HEK293T (cell line): ENCODE measurements around the gene TTBK1.

ENCODE experiments used
- BHLHE40 ChIP-seq: fragments of 450-650 bp; IDR thresholded peaks from 2 replicates; pipeline ENCODE4 v1.6.1; 2016; ENCODE audit warnings: mild to moderate bottlenecking, moderate library complexity, borderline replicate concordance
- FOXM1 ChIP-seq: fragments of 450-650 bp; IDR thresholded peaks from 2 replicates; pipeline ENCODE4 v1.6.1; 2017; ENCODE audit warnings: mild to moderate bottlenecking, borderline replicate concordance
- L3MBTL2 ChIP-seq: fragments of 450-650 bp; conservative IDR thresholded peaks from 2 replicates; pipeline ENCODE4 v1.6.1; 2016; ENCODE audit warnings: mild to moderate bottlenecking
- LEF1 ChIP-seq: fragments of 450-650 bp; IDR thresholded peaks from 2 replicates; pipeline ENCODE4 v1.6.1; 2017; ENCODE audit warnings: mild to moderate bottlenecking, borderline replicate concordance
- PKNOX1 ChIP-seq: fragments of 450-650 bp; IDR thresholded peaks from 2 replicates; pipeline ENCODE4 v1.6.1; 2016
- SP1 ChIP-seq: fragments of 450-650 bp; IDR thresholded peaks from 2 replicates; pipeline ENCODE4 v1.6.1; 2017
- SUZ12 ChIP-seq: fragments of 450-650 bp; IDR thresholded peaks from 2 replicates; pipeline ENCODE4 v1.6.1; 2016; ENCODE audit warnings: mild to moderate bottlenecking
- TARDBP ChIP-seq: fragments of 450-650 bp; IDR thresholded peaks from 2 replicates; pipeline ENCODE4 v1.6.1; 2016

GRCh38 chr6:43286980-43287716 is 43.9 kb downstream of the TTBK1 start:
- TF ChIP-seq L3MBTL2 (no peak), SUZ12 (no peak), LEF1 (no peak), SP1 (no peak), BHLHE40 (no peak), TARDBP (no peak), PKNOX1 (no peak), FOXM1 (no peak)
